Measurements from ENCODE around the gene EXD1. TPM values are rescaled to one million over a fixed set of nuclear protein-coding genes. Genes with fewer than 3 reads are reported as not detected.

Gene EXD1
- total RNA-seq, 2 donors from 2014 or later, result 0.26 TPM; not detected in 1

DNA sequence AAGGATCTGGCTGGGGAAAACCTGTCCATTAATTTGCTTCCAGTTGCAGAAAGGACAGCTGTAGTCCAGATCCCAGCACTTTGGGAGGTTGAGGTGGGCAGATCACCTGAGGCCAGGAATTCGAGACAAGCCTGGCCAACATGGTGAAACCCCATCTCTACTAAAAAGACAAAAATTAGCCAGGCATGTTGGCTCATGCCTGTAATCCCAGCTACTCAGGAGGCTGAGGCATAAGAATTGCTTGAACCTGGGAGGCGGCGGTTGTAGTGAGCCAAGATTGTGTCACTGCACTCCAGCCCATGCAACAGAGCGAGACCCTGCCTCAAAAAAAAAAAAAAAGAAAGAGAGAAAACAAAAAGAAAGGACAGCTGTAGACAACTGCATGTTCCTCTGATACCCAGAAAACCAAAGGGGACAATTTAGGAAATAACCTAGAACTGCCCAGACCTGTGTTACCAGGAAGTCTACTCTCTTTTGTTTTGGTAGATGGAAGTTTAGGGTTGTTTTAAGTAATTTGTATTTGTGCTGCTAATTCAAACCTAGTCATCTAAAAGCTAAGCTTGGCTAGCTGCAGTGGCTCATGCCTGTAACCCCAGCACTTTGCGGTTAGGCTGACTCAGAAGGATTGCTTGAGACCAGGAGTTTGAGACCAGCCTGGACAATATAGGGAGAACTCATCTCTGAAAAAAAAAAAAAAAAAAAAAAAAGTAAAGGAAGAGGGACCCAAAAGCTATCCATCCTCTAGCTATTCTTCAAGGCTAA is 22.7 kb downstream of the EXD1 start:
- H3K27ac ChIP-seq (ENCODE audit: low read depth, low read length), result no peak overlapping the region
- no peaks in the 10 kb centered on the region for H3K36me3 ChIP-seq (ENCODE audit: control insufficient read depth, insufficient read depth, low read length)
- H3K36me3 Mint-ChIP-seq (ENCODE audit: low read depth), result no peaks in the 10 kb centered on the region
- no peaks in the 10 kb centered on the region for H3K27me3 ChIP-seq (ENCODE audit: control insufficient read depth, insufficient read depth, low read length, poor library complexity, severe bottlenecking)
- no peak for DNase-seq
- H3K4me1 ChIP-seq (ENCODE audit: control insufficient read depth, insufficient read depth, low read length), result no peaks in the 10 kb centered on the region
- 94 to 98% methylated on average over 5 of the region's 5 CpGs for WGBS, 2 experiments (ENCODE audit: insufficient coverage in 1 of 2, insufficient read length in 1 of 2)
- no peaks in the 10 kb centered on the region for H3K9me3 Mint-ChIP-seq
- H3K27ac Mint-ChIP-seq, result no peak overlapping the region
- H3K4me1 Mint-ChIP-seq, result no peaks in the 10 kb centered on the region
- no peak for TF ChIP-seq CTCF (conservative IDR thresholded peaks at IDR 0.05)
- no peaks in the 10 kb centered on the region for H3K27me3 Mint-ChIP-seq (ENCODE audit: insufficient read depth)
- no peaks in the 10 kb centered on the region for H3K9me3 ChIP-seq (ENCODE audit: control insufficient read depth, low read length)
- H3K9ac ChIP-seq (ENCODE audit: extremely low read depth, low read length, poor library complexity, severe bottlenecking), result no peak overlapping the region
- H3K4me3 ChIP-seq (ENCODE audit: low read length), result no peak overlapping the region
- no peak overlapping the region for H3K4me3 Mint-ChIP-seq

DNA sequence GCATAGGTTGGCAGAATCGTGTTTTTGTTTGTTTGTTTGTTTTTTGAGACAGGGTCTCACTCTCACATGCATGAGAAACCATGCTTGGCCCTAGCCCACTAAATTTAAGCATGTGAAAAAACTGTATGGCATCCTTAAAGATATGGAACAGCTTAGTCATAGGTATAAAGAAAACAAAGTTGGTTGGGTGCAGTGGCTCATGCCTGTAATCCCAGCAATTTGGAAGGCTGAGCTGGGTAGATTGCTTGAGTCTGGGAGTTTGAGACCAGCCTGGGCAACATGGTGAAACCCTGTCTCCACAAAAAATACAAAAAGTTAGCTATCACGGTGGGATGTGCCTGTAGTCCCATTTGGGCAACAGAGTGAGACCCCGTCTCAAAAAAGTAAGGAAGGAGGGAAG is 25.2 kb downstream of the EXD1 start:
- Histone ChIP-seq H3K9ac (ENCODE audit: extremely low read depth, low read length, poor library complexity, severe bottlenecking) (no peak overlapping the region), H3K36me3 (ENCODE audit: control insufficient read depth, insufficient read depth, low read length) (no peaks in the 10 kb centered on the region), H3K4me3 (ENCODE audit: low read length) (no peak overlapping the region), H3K4me1 (ENCODE audit: control insufficient read depth, insufficient read depth, low read length) (no peaks in the 10 kb centered on the region), H3K27me3 (ENCODE audit: control insufficient read depth, insufficient read depth, low read length, poor library complexity, severe bottlenecking) (no peaks in the 10 kb centered on the region), H3K9me3 (ENCODE audit: control insufficient read depth, low read length) (no peaks in the 10 kb centered on the region), H3K27ac (ENCODE audit: low read depth, low read length) (no peak overlapping the region)
- 88 to 100% methylated on average over 3 of the region's 3 CpGs for WGBS, 2 experiments (ENCODE audit: insufficient coverage in 1 of 2, insufficient read length in 1 of 2)
- H3K9me3 Mint-ChIP-seq, result no peaks in the 10 kb centered on the region
- no peaks in the 10 kb centered on the region for H3K27me3 Mint-ChIP-seq (ENCODE audit: insufficient read depth)
- H3K27ac Mint-ChIP-seq, result no peak overlapping the region
- no peaks in the 10 kb centered on the region for H3K4me1 Mint-ChIP-seq
- no peak for DNase-seq
- H3K36me3 Mint-ChIP-seq (ENCODE audit: low read depth), result no peaks in the 10 kb centered on the region
- no peak for TF ChIP-seq CTCF (conservative IDR thresholded peaks at IDR 0.05)
- H3K4me3 Mint-ChIP-seq, result no peak overlapping the region

DNA sequence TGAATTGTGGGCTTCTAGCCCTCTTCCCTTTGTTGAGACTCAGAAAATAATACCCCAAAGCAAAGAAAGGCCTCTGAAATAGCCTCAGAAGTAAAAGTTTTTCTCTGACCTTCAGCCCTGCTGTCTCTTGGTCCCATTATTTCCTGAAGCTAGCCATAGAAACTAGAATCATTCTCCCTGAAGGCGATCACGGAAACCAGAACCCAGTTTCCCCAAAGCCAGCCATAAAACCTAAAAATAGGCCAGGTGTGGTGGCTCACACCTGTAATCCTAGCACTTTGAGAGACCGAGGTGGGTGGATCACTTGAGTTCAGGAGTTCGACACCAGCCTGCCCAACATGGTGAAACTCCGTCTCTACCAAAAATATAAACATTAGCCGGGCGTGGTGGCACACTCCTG is 27.2 kb downstream of the EXD1 start:
- no peak for TF ChIP-seq CTCF (conservative IDR thresholded peaks at IDR 0.05)

More for the DNA sequence above, 27.2 kb downstream of the EXD1 start:
- Mint-ChIP-seq H3K9me3 (no peaks in the 10 kb centered on the region), H3K27ac (no peak overlapping the region), H3K27me3 (ENCODE audit: insufficient read depth) (no peaks in the 10 kb centered on the region), H3K4me1 (no peaks in the 10 kb centered on the region), H3K36me3 (ENCODE audit: low read depth) (no peaks in the 10 kb centered on the region), H3K4me3 (no peak overlapping the region)
- H3K9ac ChIP-seq (ENCODE audit: extremely low read depth, low read length, poor library complexity, severe bottlenecking), result no peak overlapping the region
- no peak overlapping the region for H3K4me3 ChIP-seq (ENCODE audit: low read length)
- no peaks in the 10 kb centered on the region for H3K27me3 ChIP-seq (ENCODE audit: control insufficient read depth, insufficient read depth, low read length, poor library complexity, severe bottlenecking)
- WGBS, 2 experiments (ENCODE audit: insufficient coverage in 1 of 2, insufficient read length in 1 of 2), result 97% methylated on average over 7 of the region's 7 CpGs
- H3K9me3 ChIP-seq (ENCODE audit: control insufficient read depth, low read length), result no peaks in the 10 kb centered on the region
- DNase-seq, result no peak
- H3K27ac ChIP-seq (ENCODE audit: low read depth, low read length), result no peak overlapping the region
- H3K36me3 ChIP-seq (ENCODE audit: control insufficient read depth, insufficient read depth, low read length), result no peaks in the 10 kb centered on the region
- H3K4me1 ChIP-seq (ENCODE audit: control insufficient read depth, insufficient read depth, low read length), result no peaks in the 10 kb centered on the region
